ENCODE results near the gene GABPA.

- TF ChIP-seq POLR2AphosphoS5 (IDR thresholded peaks at IDR 0.05; ENCODE audit: control insufficient read depth, insufficient read depth, low read depth, low read length) (no peak), SMC3 (conservative IDR thresholded peaks at IDR 0.05; ENCODE audit: insufficient read depth, low read depth, low read length) (no peak)
These were observed 37.9 kb downstream of the GABPA start for GRCh38 chr21:25772686-25773085.
